MM.1S (cell line): ENCODE results near the gene PLSCR5.

Experiments used
- EZH2 ChIP-seq: fragments of 300-600 bp; sonication (generic); optimal IDR thresholded peaks from 2 replicates; pipeline ENCODE3; 2017; ENCODE audit warnings: low read depth, mild to moderate bottlenecking, antibody characterized with exemption, low read length, mixed read lengths
- EZH2phosphoT487 ChIP-seq: fragments of 300-600 bp; sonication (generic); IDR thresholded peaks from 2 replicates; pipeline ENCODE4 v1.6.1; 2018; ENCODE audit warnings: antibody characterized with exemption, low read length
- TF ChIP-seq, protein P1 (sequence below): fragments of 300-600 bp; sonication (generic); IDR thresholded peaks from 2 replicates; pipeline ENCODE4 v1.5.1; 2016; ENCODE audit warnings: antibody characterized with exemption, low read length, mixed read lengths

DNA sequence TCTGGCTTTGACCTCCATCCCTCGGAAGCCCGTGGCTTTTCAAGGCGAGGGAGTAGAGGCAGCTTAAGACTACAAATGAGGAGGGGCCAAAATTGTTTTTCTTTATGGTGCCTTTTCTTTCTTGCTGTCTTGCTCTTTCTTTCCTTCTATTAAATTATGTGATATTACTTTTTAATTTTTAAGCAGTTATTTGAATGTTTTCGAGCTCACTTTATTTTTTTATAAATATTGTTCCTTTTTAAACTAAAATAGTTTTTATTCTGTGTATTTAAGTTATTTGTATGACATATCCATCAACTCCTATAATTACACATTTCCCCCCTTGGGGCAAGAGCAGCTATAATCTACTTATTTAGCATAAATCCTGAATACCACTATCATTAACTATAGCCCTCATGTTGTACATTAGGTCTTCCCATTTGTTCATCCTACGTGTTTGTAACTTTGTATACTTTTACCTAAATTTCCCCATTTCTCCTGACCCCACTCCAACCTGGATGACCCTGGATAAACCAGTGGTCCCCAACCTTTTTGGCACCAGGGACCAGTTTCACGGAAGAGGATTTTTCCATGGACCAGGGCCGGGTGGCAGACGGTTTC, 60.1 kb downstream of the PLSCR5 start:
- TF ChIP-seq, protein P1, sequence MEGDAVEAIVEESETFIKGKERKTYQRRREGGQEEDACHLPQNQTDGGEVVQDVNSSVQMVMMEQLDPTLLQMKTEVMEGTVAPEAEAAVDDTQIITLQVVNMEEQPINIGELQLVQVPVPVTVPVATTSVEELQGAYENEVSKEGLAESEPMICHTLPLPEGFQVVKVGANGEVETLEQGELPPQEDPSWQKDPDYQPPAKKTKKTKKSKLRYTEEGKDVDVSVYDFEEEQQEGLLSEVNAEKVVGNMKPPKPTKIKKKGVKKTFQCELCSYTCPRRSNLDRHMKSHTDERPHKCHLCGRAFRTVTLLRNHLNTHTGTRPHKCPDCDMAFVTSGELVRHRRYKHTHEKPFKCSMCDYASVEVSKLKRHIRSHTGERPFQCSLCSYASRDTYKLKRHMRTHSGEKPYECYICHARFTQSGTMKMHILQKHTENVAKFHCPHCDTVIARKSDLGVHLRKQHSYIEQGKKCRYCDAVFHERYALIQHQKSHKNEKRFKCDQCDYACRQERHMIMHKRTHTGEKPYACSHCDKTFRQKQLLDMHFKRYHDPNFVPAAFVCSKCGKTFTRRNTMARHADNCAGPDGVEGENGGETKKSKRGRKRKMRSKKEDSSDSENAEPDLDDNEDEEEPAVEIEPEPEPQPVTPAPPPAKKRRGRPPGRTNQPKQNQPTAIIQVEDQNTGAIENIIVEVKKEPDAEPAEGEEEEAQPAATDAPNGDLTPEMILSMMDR = no peak
- no peak for TF ChIP-seq EZH2
- TF ChIP-seq EZH2phosphoT487 = no peak
